ENCODE data around the gene CYB561. TPM values are rescaled to one million over a fixed set of nuclear protein-coding genes. Genes with fewer than 3 reads are reported as not detected.

Gene CYB561
- polyA plus RNA-seq, 3 donors = 5.2 to 11.8 (median 8.3) TPM

DNA sequence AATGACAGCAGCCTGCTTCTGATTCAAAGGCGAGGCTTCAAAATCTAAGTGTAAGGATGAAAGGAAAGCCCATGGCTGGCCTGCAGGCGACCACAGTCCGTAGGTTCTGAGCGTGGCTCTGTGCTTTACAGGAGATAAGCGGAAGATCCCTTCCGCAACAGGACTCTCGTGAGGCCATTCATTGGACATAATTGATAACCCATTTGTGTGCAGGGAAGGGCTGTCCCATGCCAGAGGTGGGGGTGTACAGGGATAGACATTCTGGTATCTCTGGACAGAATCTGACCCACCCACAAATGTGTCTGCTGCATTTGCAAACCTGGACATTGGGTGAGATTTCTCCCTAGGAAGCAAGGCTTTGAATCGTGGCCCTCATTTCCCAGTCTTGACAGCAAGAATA lies 4.0 kb downstream of the CYB561 start:
- H3K27me3 ChIP-seq (ENCODE audit: control insufficient read depth in 2 of 2, insufficient read depth in 2 of 2, low read length in 2 of 2) = no peaks in the 10 kb centered on the region
- H3K36me3 Mint-ChIP-seq = no peaks in the 10 kb centered on the region
- H3K36me3 ChIP-seq (replicated peaks in 1 of 2; ENCODE audit: control insufficient read depth in 1 of 2, insufficient read depth in 2 of 2, low read length in 2 of 2) = no peaks in the 10 kb centered on the region
- TF ChIP-seq, protein P1, sequence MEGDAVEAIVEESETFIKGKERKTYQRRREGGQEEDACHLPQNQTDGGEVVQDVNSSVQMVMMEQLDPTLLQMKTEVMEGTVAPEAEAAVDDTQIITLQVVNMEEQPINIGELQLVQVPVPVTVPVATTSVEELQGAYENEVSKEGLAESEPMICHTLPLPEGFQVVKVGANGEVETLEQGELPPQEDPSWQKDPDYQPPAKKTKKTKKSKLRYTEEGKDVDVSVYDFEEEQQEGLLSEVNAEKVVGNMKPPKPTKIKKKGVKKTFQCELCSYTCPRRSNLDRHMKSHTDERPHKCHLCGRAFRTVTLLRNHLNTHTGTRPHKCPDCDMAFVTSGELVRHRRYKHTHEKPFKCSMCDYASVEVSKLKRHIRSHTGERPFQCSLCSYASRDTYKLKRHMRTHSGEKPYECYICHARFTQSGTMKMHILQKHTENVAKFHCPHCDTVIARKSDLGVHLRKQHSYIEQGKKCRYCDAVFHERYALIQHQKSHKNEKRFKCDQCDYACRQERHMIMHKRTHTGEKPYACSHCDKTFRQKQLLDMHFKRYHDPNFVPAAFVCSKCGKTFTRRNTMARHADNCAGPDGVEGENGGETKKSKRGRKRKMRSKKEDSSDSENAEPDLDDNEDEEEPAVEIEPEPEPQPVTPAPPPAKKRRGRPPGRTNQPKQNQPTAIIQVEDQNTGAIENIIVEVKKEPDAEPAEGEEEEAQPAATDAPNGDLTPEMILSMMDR (IDR thresholded peaks at IDR 0.05) = no peak
- H3K4me1 ChIP-seq (ENCODE audit: control insufficient read depth in 1 of 2, insufficient read depth in 2 of 2, low read length in 2 of 2) = peaks cover 42 to 54% of the 10 kb centered on the region in 2 donors
- H3K9ac ChIP-seq (ENCODE audit: insufficient read depth, low read length, poor library complexity, severe bottlenecking) = no peak overlapping the region
- H3K27me3 Mint-ChIP-seq (ENCODE audit: low read depth in 3 of 3) = peaks cover 9 to 11% (median 10%) of the 10 kb centered on the region in 3 donors
- no peaks in the 10 kb centered on the region for H4K20me1 ChIP-seq (ENCODE audit: insufficient read depth, low read length)
- WGBS (ENCODE audit: insufficient coverage) = 96% methylated on average over 4 of the region's 8 CpGs
- H3K4me1 Mint-ChIP-seq = peaks cover 39% of the 10 kb centered on the region
- H3K79me2 ChIP-seq (ENCODE audit: insufficient read depth, low read length) = no peaks in the 10 kb centered on the region
- H3K9me3 Mint-ChIP-seq = peaks cover 0 to 3% (median 0%) of the 10 kb centered on the region in 7 donors
- no peak overlapping the region for H3K4me3 Mint-ChIP-seq
- intact Hi-C loops (cut with micrococcal nuclease) = loop anchor here in 1 of 2 donors (10.0 kb wide), 1 partner anchor 103 kb away; no protein-coding TSS in a partner anchor
- DNase-seq = no peak
- H3K9me3 ChIP-seq (replicated peaks in 1 of 2; ENCODE audit: control insufficient read depth in 1 of 2, insufficient read depth in 1 of 2, low read length in 2 of 2) = no peaks in the 10 kb centered on the region
- peak overlapping the region in 1 of 7 donors; percentile 45 for H3K27ac Mint-ChIP-seq
- H3K4me3 ChIP-seq (replicated peaks in 1 of 3; ENCODE audit: low read depth in 2 of 3, low read length in 3 of 3) = no peak overlapping the region
- no peak overlapping the region for H2AFZ ChIP-seq (ENCODE audit: insufficient read depth, low read depth, low read length, poor library complexity, severe bottlenecking)
- no peak overlapping the region for H3K27ac ChIP-seq (ENCODE audit: low read depth in 1 of 2, low read length in 2 of 2)
- H3K4me2 ChIP-seq (replicated peaks; ENCODE audit: extremely low read depth, low read length, poor library complexity, severe bottlenecking) = no peak overlapping the region

DNA sequence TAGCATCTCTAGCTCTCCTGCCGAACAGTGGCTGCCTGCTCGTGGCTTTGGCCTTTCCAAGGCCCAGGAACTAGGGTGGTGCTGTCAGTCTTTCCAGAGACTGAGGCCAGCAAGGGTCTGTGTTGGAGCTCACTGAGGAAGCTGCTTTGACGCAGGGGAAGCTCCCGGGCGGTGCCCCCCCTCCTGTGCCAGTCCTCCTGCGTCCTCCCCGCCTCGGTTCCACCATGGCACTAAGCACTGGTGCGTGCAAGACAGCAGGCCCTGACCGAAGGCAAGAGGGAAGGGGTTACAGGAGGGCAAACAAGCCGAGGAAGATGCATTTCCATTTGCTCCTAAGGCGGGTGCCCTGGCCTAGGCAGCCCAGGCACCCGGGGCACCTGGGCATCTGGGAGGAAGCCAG lies 4.5 kb downstream of the CYB561 start:
- H3K27ac Mint-ChIP-seq = peak overlapping the region in 1 of 7 donors; percentile 45

More for the DNA sequence above, 4.5 kb downstream of the CYB561 start:
- H3K9ac ChIP-seq (ENCODE audit: insufficient read depth, low read length, poor library complexity, severe bottlenecking) = no peak overlapping the region
- intact Hi-C loops (cut with micrococcal nuclease) = loop anchor here in 1 of 2 donors (10.0 kb wide), 1 partner anchor 103 kb away; no protein-coding TSS in a partner anchor
- peaks cover 36% of the 10 kb centered on the region for H3K4me1 Mint-ChIP-seq
- H3K36me3 Mint-ChIP-seq = no peaks in the 10 kb centered on the region
- H3K9me3 Mint-ChIP-seq = peaks cover 0 to 3% (median 0%) of the 10 kb centered on the region in 7 donors
- no peaks in the 10 kb centered on the region for H3K36me3 ChIP-seq (replicated peaks in 1 of 2; ENCODE audit: control insufficient read depth in 1 of 2, insufficient read depth in 2 of 2, low read length in 2 of 2)
- H3K27ac ChIP-seq (ENCODE audit: low read depth in 1 of 2, low read length in 2 of 2) = no peak overlapping the region
- H3K4me2 ChIP-seq (replicated peaks; ENCODE audit: extremely low read depth, low read length, poor library complexity, severe bottlenecking) = no peak overlapping the region
- peaks cover 9 to 11% (median 10%) of the 10 kb centered on the region in 3 donors for H3K27me3 Mint-ChIP-seq (ENCODE audit: low read depth in 3 of 3)
- H3K4me3 ChIP-seq (replicated peaks in 1 of 3; ENCODE audit: low read depth in 2 of 3, low read length in 3 of 3) = no peak overlapping the region
- H2AFZ ChIP-seq (ENCODE audit: insufficient read depth, low read depth, low read length, poor library complexity, severe bottlenecking) = no peak overlapping the region
- H3K9me3 ChIP-seq (replicated peaks in 1 of 2; ENCODE audit: control insufficient read depth in 1 of 2, insufficient read depth in 1 of 2, low read length in 2 of 2) = no peaks in the 10 kb centered on the region
- H4K20me1 ChIP-seq (ENCODE audit: insufficient read depth, low read length) = no peaks in the 10 kb centered on the region
- no peak for DNase-seq
- TF ChIP-seq, protein P1 (IDR thresholded peaks at IDR 0.05) = no peak
- H3K27me3 ChIP-seq (ENCODE audit: control insufficient read depth in 2 of 2, insufficient read depth in 2 of 2, low read length in 2 of 2) = no peaks in the 10 kb centered on the region
- H3K79me2 ChIP-seq (ENCODE audit: insufficient read depth, low read length) = no peaks in the 10 kb centered on the region
- no peak overlapping the region for H3K4me3 Mint-ChIP-seq
- peaks cover 37 to 50% of the 10 kb centered on the region in 2 donors for H3K4me1 ChIP-seq (ENCODE audit: control insufficient read depth in 1 of 2, insufficient read depth in 2 of 2, low read length in 2 of 2)
- WGBS (ENCODE audit: insufficient coverage) = 94% methylated on average over 6 of the region's 13 CpGs
